ENCODE results near the gene COL9A3. TPM values are rescaled to one million over a fixed set of nuclear protein-coding genes. Genes with fewer than 3 reads are reported as not detected.
A peak's percentile ranks its signal among the peaks of the same experiment; 100 is the strongest.

Gene COL9A3
- total RNA-seq, 4 donors from 2014 or later = 2.2 to 2.3 TPM; not detected in 2

GRCh38 chr20:62792182-62792939, 24.5 kb upstream of the COL9A3 start:
- intact Hi-C loops (cut with DNase I) = no loop called here
- H3K27ac ChIP-seq = no peak overlapping the region
- TF ChIP-seq POLR2A (IDR thresholded peaks at IDR 0.05) = no peak
- TF ChIP-seq CTCF (IDR thresholded peaks at IDR 0.05) = no peak
- no peak overlapping the region for H3K4me3 ChIP-seq
- peaks cover 0 to 1% (median 0%) of the 10 kb centered on the region in 3 donors for H3K36me3 ChIP-seq
- peaks cover 8 to 44% (median 13%) of the 10 kb centered on the region in 3 donors for H3K4me1 ChIP-seq
- WGBS, 2 donors = 55 to 65% methylated on average over 4 to 8 of the region's 9 CpGs
- DNase-seq = no peak
- no peaks in the 10 kb centered on the region for H3K27me3 ChIP-seq
- H3K9me3 ChIP-seq = no peaks in the 10 kb centered on the region

DNA sequence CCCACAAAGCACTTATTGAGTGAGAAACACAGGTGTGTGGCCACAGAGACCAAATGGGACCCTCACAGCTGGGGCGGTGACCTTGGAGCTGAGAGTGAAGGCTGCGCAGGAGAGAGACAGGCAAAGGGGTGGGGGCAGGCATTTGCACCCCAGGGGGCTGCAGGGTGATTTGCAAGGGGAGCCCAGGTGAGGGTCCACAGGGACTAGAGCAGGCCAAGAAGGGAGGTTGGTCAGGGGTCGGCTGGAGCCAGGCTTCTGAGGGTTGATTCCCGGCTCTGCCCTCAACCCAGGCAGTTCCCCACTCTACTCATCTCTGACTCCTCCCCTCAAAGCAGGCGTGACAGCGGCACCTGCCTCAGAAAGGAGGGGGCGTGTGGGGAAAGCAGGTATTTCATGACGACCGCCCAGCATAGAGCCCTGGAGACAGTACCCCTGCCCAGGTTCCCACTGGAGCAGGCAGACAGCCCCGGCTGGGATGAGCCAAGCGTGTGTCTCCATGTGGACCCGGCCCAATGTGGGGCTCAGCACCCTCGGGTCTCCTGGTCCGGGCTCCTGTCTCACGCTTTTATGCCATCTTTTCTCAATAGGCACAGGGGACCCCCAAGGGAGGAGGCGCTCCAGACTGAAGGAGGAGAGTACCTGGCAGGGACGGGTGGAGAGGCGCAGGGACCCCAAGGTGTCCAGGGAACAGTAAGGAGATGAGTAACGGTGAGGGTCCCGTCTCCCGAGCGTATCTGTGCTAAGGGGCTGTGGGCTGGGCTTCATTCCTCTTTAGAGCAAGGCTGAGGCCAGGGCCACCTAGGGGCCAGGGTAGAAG, 23.7 kb upstream of the COL9A3 start:
- intact Hi-C loops (cut with DNase I) = no loop called here
- H3K4me1 ChIP-seq = peaks cover 14 to 52% (median 15%) of the 10 kb centered on the region in 3 donors
- 67 to 88% methylated on average over 4 to 6 of the region's 22 CpGs for WGBS, 2 donors
- H3K27me3 ChIP-seq = no peaks in the 10 kb centered on the region
- DNase-seq = no peak
- peak overlapping the region in 3 of 4 donors; percentile 38 to 93 (median 89) for H3K4me3 ChIP-seq
- TF ChIP-seq CTCF (IDR thresholded peaks at IDR 0.05) = no peak
- TF ChIP-seq POLR2A (IDR thresholded peaks at IDR 0.05) = no peak
- peak overlapping the region; percentile 85 to 95 (median 94) for H3K27ac ChIP-seq
- no peaks in the 10 kb centered on the region for H3K9me3 ChIP-seq
- peaks cover 0 to 9% (median 0%) of the 10 kb centered on the region in 3 donors for H3K36me3 ChIP-seq

- H3K36me3 ChIP-seq = peaks cover 0 to 14% (median 4%) of the 10 kb centered on the region in 3 donors
- no peak for DNase-seq
- H3K4me3 ChIP-seq = peak overlapping the region; percentile 9 to 93 (median 64)
- peak overlapping the region; percentile 85 to 95 (median 94) for H3K27ac ChIP-seq
- no peaks in the 10 kb centered on the region for H3K27me3 ChIP-seq
- intact Hi-C loops (cut with DNase I) = no loop called here
- no peaks in the 10 kb centered on the region for H3K9me3 ChIP-seq
- no peak for TF ChIP-seq CTCF (IDR thresholded peaks at IDR 0.05)
- no peak for TF ChIP-seq POLR2A (IDR thresholded peaks at IDR 0.05)
- WGBS, 2 donors = no CpG with 5 or more reads among the region's 7 CpGs
- peaks cover 14 to 53% (median 15%) of the 10 kb centered on the region in 3 donors for H3K4me1 ChIP-seq
Observed at GRCh38 chr20:62793757-62794006, 23.2 kb upstream of the COL9A3 start.

DNA sequence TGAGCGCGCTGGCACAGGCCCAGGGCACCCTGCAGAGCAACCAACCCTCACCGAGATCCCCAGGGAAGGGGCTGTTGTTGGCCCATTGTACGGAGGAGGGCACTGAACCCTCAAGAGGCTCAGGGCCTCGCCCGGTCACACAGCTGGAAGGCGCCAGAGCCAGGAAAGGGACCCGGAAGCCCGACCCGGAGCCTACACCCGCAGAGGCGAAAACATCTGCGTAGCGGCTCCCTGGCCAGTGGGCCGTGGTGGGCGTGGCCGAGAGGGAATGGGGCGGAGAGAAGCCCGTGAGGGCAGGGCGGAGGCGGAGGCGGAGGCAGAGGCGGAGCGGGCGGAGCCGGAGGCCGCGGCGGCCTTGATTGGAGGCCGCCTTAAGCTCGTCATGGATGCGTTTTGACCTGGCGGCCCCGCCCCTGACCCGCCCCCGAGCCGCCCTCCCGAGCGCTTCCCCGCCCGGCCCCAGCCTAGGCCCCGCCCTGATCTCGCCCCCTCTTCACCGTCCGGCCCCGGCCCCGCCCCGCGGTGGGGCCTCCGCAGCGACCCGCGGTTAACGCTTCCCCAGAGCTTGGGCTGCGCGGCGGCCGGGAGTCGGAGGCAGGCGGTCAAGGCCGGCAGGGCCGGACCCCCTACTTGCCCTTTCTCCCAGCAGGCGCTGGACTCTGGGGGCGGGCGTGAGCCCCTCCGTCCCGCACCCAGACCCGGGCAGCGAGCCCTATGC, 22.7 kb upstream of the COL9A3 start:
- TF ChIP-seq CTCF (IDR thresholded peaks at IDR 0.05) (peak in 1 of 6 experiments; percentile 12), POLR2A (IDR thresholded peaks at IDR 0.05) (peak in 3 of 4 donors; percentile 49 to 86 (median 61))
- 0 to 1% methylated on average over 8 to 17 of the region's 69 CpGs for WGBS, 2 donors

More for the DNA sequence above, 22.7 kb upstream of the COL9A3 start:
- no peaks in the 10 kb centered on the region for H3K27me3 ChIP-seq
- H3K27ac ChIP-seq = peak overlapping the region; percentile 88 to 95 (median 94)
- H3K4me3 ChIP-seq = peak overlapping the region; percentile 66 to 93 (median 78)
- no peaks in the 10 kb centered on the region for H3K9me3 ChIP-seq
- H3K4me1 ChIP-seq = peaks cover 14 to 53% (median 15%) of the 10 kb centered on the region in 3 donors
- DNase-seq = peak; percentile 81
- H3K36me3 ChIP-seq = peaks cover 0 to 19% (median 9%) of the 10 kb centered on the region in 3 donors
- intact Hi-C loops (cut with DNase I) = no loop called here
